GM23338 (cell line): Measurements from ENCODE around the gene MR1. TPM values are rescaled to one million over a fixed set of nuclear protein-coding genes. Genes with fewer than 3 reads are reported as not detected.

Experiments used
- ATAC-seq: fragments of 200-7000 bp; cut with Tn5 transposase; 3 replicates; pipeline ENCODE4 v1.9.1; 2020
- DNase-seq: peaks from one replicate; pipeline ENCODE4 v3.0.0-alpha.2; 2015; ENCODE audit warnings: low spot score
- H2AFZ ChIP-seq: fragments of 200-600 bp; sonication (generic); 2 replicates; pipeline ENCODE4 v1.8.0; 2016; ENCODE audit warnings: antibody characterized with exemption, mild to moderate bottlenecking, moderate library complexity
- H3F3A ChIP-seq: fragments of 200-600 bp; sonication (generic); replicated peaks from 2 replicates; pipeline ENCODE4 v1.8.0; 2017; ENCODE audit warnings: antibody characterized with exemption, mixed run types, low read depth
- H3K27ac ChIP-seq: fragments of 200-600 bp; sonication (generic); 2 replicates; pipeline ENCODE4 v1.6.1; 2016; ENCODE audit warnings: low read depth
- H3K27me3 ChIP-seq: fragments of 200-600 bp; sonication (generic); 2 replicates; pipeline ENCODE4 v1.8.0; 2016; ENCODE audit warnings: mild to moderate bottlenecking, mixed run types, moderate library complexity; ENCODE audit not compliant: insufficient read depth
- H3K36me3 ChIP-seq: fragments of 200-600 bp; sonication (generic); 2 replicates; pipeline ENCODE4 v1.8.0; 2016; ENCODE audit warnings: mild to moderate bottlenecking; ENCODE audit not compliant: insufficient read depth
- H3K4me1 ChIP-seq: fragments of 200-600 bp; sonication (generic); 2 replicates; pipeline ENCODE4 v1.8.0; 2016; ENCODE audit warnings: mild to moderate bottlenecking, moderate library complexity; ENCODE audit not compliant: insufficient read depth
- H3K4me2 ChIP-seq: fragments of 200-600 bp; sonication (generic); 2 replicates; pipeline ENCODE4 v1.7.1; 2017; ENCODE audit warnings: mixed run types
- H3K4me3 ChIP-seq: fragments of 200-600 bp; sonication (generic); 2 replicates; pipeline ENCODE4 v1.6.1; 2016; ENCODE audit warnings: mixed run types
- H3K79me2 ChIP-seq: fragments of 200-600 bp; sonication (generic); replicated peaks from 2 replicates; pipeline ENCODE4 v1.8.0; 2017; ENCODE audit warnings: mild to moderate bottlenecking; ENCODE audit not compliant: insufficient read depth
- H3K9me2 ChIP-seq: fragments of 200-600 bp; sonication (generic); 2 replicates; pipeline ENCODE4 v1.8.0; 2017; ENCODE audit not compliant: insufficient read depth
- H4K20me1 ChIP-seq: fragments of 200-600 bp; sonication (generic); replicated peaks from 2 replicates; pipeline ENCODE4 v1.8.0; 2017; ENCODE audit warnings: mild to moderate bottlenecking; ENCODE audit not compliant: insufficient read depth
- H3K27ac Mint-ChIP-seq: 2 replicates; pipeline ENCODE4 v1.8.0; 2020; ENCODE audit warnings: inconsistent platforms, mild to moderate bottlenecking, moderate library complexity, mixed read lengths
- H3K27me3 Mint-ChIP-seq: 3 replicates; pipeline ENCODE4 v1.8.0; 2022; ENCODE audit warnings: low read depth, mild to moderate bottlenecking, moderate library complexity, mixed read lengths, inconsistent platforms; ENCODE audit not compliant: insufficient read depth, poor library complexity
- H3K36me3 Mint-ChIP-seq: 3 replicates; pipeline ENCODE4 v1.8.0; 2021; ENCODE audit warnings: low read depth, mild to moderate bottlenecking, inconsistent platforms, moderate library complexity, mixed read lengths
- H3K4me1 Mint-ChIP-seq: 3 replicates; pipeline ENCODE4 v1.8.0; 2020; ENCODE audit warnings: mild to moderate bottlenecking, inconsistent platforms, mixed read lengths
- H3K4me3 Mint-ChIP-seq: 3 replicates; pipeline ENCODE4 v1.8.0; 2021; ENCODE audit warnings: moderate library complexity, mild to moderate bottlenecking, inconsistent platforms, mixed read lengths
- H3K9me3 Mint-ChIP-seq: 3 replicates; pipeline ENCODE4 v1.8.0; 2020; ENCODE audit warnings: moderate library complexity, mild to moderate bottlenecking, inconsistent platforms, mixed read lengths
- EZH2 ChIP-seq: fragments of 200-600 bp; sonication (generic); IDR thresholded peaks from one replicate; pipeline ENCODE4 v1.8.0; 2017; ENCODE audit warnings: antibody characterized with exemption, mild to moderate bottlenecking, low read depth; ENCODE audit not compliant: unreplicated experiment
- EZH2phosphoT487 ChIP-seq: fragments of 200-600 bp; sonication (generic); IDR thresholded peaks from one replicate; pipeline ENCODE4 v1.8.1; 2018; ENCODE audit warnings: antibody characterized with exemption; ENCODE audit not compliant: unreplicated experiment
- NANOG ChIP-seq: IDR thresholded peaks from 2 replicates; pipeline ENCODE4 v1.6.1; 2016; ENCODE audit warnings: antibody characterized with exemption, borderline replicate concordance
- POLR2AphosphoS5 ChIP-seq: IDR thresholded peaks from 2 replicates; pipeline ENCODE4 v1.6.1; 2016; ENCODE audit warnings: antibody characterized with exemption, low read depth
- REST ChIP-seq: IDR thresholded peaks from one replicate; pipeline ENCODE4 v1.6.1; 2018; ENCODE audit warnings: antibody characterized with exemption; ENCODE audit not compliant: unreplicated experiment
- ZNF114 ChIP-seq: fragments of 250-450 bp; sonication (Bioruptor Pico); IDR thresholded peaks from 2 replicates; pipeline ENCODE4 v1.5.0; 2020; ENCODE audit warnings: mild to moderate bottlenecking, moderate library complexity
- ZNF331 ChIP-seq: fragments of 250-450 bp; sonication (Bioruptor Pico); IDR thresholded peaks from 2 replicates; pipeline ENCODE4 v1.5.0; 2020; ENCODE audit warnings: low read depth, mild to moderate bottlenecking, moderate library complexity
- polyA plus RNA-seq: library from polyadenylated mRNA; unstranded; fragments of >200 nt; fragmentation: Nextera tagmentation; extraction: Ambion mirVana; gene quantifications from 2 replicates; pipeline ENCODE4 v1.2.1, GENCODE V29; 2016
- total RNA-seq: library from RNA; depleted of rRNA; stranded (reverse); fragments of >200 nt; shearing (Covaris generic); gene quantifications from 2 replicates; pipeline ENCODE4 v1.2.3, GENCODE V29; 2014
- TF ChIP-seq, protein P1 (sequence below), 2 experiments: fragments of 200-600 bp in 1 of 2; sonication (generic) in 1 of 2; conservative IDR thresholded peaks; 2 replicates each; pipeline versions ENCODE4 v1.5.1 to v1.6.1; 2016 to 2017; ENCODE audit warnings: antibody characterized with exemption in 2 of 2, low read depth in 2 of 2, mild to moderate bottlenecking in 2 of 2, moderate library complexity in 1 of 2
- TF ChIP-seq, protein P2 (sequence below): IDR thresholded peaks from 2 replicates; pipeline ENCODE4 v1.6.1; 2016; ENCODE audit warnings: antibody characterized with exemption

MR1 gene
- total and polyA plus RNA-seq, 2 experiments from 2014 or later: 0.18 TPM; not detected in 1

GRCh38 chr1:181105134-181106021 lies 71.6 kb downstream of the MR1 start (continued):
- TF ChIP-seq, protein P1, sequence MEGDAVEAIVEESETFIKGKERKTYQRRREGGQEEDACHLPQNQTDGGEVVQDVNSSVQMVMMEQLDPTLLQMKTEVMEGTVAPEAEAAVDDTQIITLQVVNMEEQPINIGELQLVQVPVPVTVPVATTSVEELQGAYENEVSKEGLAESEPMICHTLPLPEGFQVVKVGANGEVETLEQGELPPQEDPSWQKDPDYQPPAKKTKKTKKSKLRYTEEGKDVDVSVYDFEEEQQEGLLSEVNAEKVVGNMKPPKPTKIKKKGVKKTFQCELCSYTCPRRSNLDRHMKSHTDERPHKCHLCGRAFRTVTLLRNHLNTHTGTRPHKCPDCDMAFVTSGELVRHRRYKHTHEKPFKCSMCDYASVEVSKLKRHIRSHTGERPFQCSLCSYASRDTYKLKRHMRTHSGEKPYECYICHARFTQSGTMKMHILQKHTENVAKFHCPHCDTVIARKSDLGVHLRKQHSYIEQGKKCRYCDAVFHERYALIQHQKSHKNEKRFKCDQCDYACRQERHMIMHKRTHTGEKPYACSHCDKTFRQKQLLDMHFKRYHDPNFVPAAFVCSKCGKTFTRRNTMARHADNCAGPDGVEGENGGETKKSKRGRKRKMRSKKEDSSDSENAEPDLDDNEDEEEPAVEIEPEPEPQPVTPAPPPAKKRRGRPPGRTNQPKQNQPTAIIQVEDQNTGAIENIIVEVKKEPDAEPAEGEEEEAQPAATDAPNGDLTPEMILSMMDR (conservative IDR thresholded peaks at IDR 0.05; ENCODE audit: low read depth in 2 of 2): no peak
- no peak for TF ChIP-seq EZH2phosphoT487
- TF ChIP-seq NANOG: no peak
- TF ChIP-seq ZNF331 (CRISPR knock-in tag): no peak

DNA sequence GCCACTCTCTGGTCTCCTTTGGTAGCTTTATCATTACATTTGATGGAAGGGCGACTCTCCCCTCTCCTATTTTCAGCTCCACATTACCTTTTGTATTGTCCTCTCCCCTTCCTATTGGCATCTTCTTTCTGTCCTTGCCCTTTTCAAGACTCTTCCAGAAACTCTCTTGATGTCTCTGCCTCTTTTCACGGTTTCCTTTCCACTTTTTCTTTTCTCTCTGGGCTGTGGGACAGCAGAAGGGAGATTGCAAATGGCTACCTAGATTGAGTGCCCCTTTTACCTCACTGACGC lies 72.2 kb downstream of the MR1 start:
- no peak for TF ChIP-seq REST
- peak; percentile 31 for TF ChIP-seq EZH2
- TF ChIP-seq POLR2AphosphoS5: no peak
- TF ChIP-seq, protein P2, sequence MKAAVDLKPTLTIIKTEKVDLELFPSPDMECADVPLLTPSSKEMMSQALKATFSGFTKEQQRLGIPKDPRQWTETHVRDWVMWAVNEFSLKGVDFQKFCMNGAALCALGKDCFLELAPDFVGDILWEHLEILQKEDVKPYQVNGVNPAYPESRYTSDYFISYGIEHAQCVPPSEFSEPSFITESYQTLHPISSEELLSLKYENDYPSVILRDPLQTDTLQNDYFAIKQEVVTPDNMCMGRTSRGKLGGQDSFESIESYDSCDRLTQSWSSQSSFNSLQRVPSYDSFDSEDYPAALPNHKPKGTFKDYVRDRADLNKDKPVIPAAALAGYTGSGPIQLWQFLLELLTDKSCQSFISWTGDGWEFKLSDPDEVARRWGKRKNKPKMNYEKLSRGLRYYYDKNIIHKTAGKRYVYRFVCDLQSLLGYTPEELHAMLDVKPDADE: no peak
- TF ChIP-seq ZNF114 (CRISPR knock-in tag): no peak
- peak overlapping the region; percentile 84 for H3K4me2 ChIP-seq
- ATAC-seq: no peak
- H4K20me1 ChIP-seq: no peaks in the 10 kb centered on the region; the same call in 1 of the 2 replicates
- H3K9me2 ChIP-seq: no peaks in the 10 kb centered on the region
- Mint-ChIP-seq H3K27me3 (peaks cover 54% of the 10 kb centered on the region), H3K36me3 (peaks cover 4% of the 10 kb centered on the region; the same call in 1 of the 3 replicates), H3K9me3 (no peaks in the 10 kb centered on the region), H3K27ac (no peak overlapping the region), H3K4me1 (peaks cover 77% of the 10 kb centered on the region), H3K4me3 (peak overlapping the region; percentile 81)
- peak overlapping the region; percentile 93 for H2AFZ ChIP-seq
- DNase-seq: no peak
- H3K4me1 ChIP-seq: peaks cover 72% of the 10 kb centered on the region
- no peak overlapping the region for H3K27ac ChIP-seq
- peak overlapping the region; percentile 62 for H3K4me3 ChIP-seq
- no peaks in the 10 kb centered on the region for H3K79me2 ChIP-seq
- H3K36me3 ChIP-seq: no peaks in the 10 kb centered on the region
- peaks cover 81% of the 10 kb centered on the region for H3K27me3 ChIP-seq
- H3F3A ChIP-seq: peaks cover 14% of the 10 kb centered on the region; the same call in 1 of the 2 replicates
